Naive thymus-derived CD4-positive, alpha-beta T cell (primary cell): ENCODE measurements around the gene DRC7. TPM values are rescaled to one million over a fixed set of nuclear protein-coding genes. Genes with fewer than 3 reads are reported as not detected.

Experiments
- ATAC-seq: fragments of 150-1000 bp; cut with Tn5 transposase; 2 replicates; pipeline ENCODE4 v1.10.0; 2021; ENCODE audit warnings: mild to moderate bottlenecking, moderate library complexity
- CTCF ChIA-PET: fragments of 350-600 bp; sonication (Branson Sonifier 250); formaldehyde crosslinking; loops from one replicate; lab custom pipeline; 2021; ENCODE audit warnings: antibody characterized with exemption; lab: Charles Lee
- POLR2A ChIA-PET: fragments of 350-600 bp; sonication (Branson Sonifier 250); formaldehyde crosslinking; loops from one replicate; lab custom pipeline; 2021; ENCODE audit warnings: antibody characterized with exemption, inconsistent platforms; lab: Charles Lee
- DNase-seq, 9 donors: peaks; one replicate each; pipeline versions ENCODE4 v3.0.0 to v3.0.0-alpha.2; 2020 to 2022; ENCODE audit warnings: mixed read lengths in 1 of 9
- H3K27ac ChIP-seq: one replicate; pipeline ENCODE4 v1.7.0; 2013; ENCODE audit warnings: mild to moderate bottlenecking, low read depth, low read length, moderate library complexity
- H3K27me3 ChIP-seq, 2 donors: one replicate each; pipeline ENCODE4 v1.7.0; 2013; ENCODE audit warnings: low read length in 2 of 2, mild to moderate bottlenecking in 2 of 2, moderate library complexity in 2 of 2; ENCODE audit not compliant: control insufficient read depth in 2 of 2, insufficient read depth in 2 of 2
- H3K36me3 ChIP-seq, 3 experiments: 1 replicate in 2 of 3; 2 replicates in 1 of 3; pipeline ENCODE4 v1.7.0; 2013; ENCODE audit warnings: low read length in 3 of 3, mild to moderate bottlenecking in 3 of 3, moderate library complexity in 1 of 3; ENCODE audit not compliant: insufficient read depth in 3 of 3, control insufficient read depth in 2 of 3
- H3K4me1 ChIP-seq, 2 donors: one replicate each; pipeline ENCODE4 v1.7.0; 2013; ENCODE audit warnings: low read length in 2 of 2, mild to moderate bottlenecking in 2 of 2, moderate library complexity in 1 of 2; ENCODE audit not compliant: control insufficient read depth in 2 of 2, insufficient read depth in 2 of 2
- H3K4me3 ChIP-seq: 2 replicates; pipeline ENCODE4 v1.7.0; 2013; ENCODE audit warnings: mild to moderate bottlenecking, low read length
- H3K9me3 ChIP-seq, 3 experiments: 1 replicate in 2 of 3; 2 replicates in 1 of 3; pipeline ENCODE4 v1.7.0; 2013; ENCODE audit warnings: low read length in 3 of 3; ENCODE audit not compliant: control insufficient read depth in 2 of 3
- H3K27ac Mint-ChIP-seq, 9 donors: one replicate each; pipeline ENCODE4 v1.8.0; 2020 to 2022; ENCODE audit warnings: mixed read lengths in 9 of 9, mild to moderate bottlenecking in 8 of 9, moderate library complexity in 5 of 9, inconsistent platforms in 2 of 9
- H3K27me3 Mint-ChIP-seq, 5 donors: one replicate each; pipeline ENCODE4 v1.8.0; 2021 to 2022; ENCODE audit warnings: mixed read lengths in 5 of 5, mild to moderate bottlenecking in 1 of 5
- H3K36me3 Mint-ChIP-seq, 5 donors: one replicate each; pipeline ENCODE4 v1.8.0; 2020 to 2022; ENCODE audit warnings: mixed read lengths in 5 of 5, mild to moderate bottlenecking in 3 of 5, inconsistent platforms in 1 of 5
- H3K4me1 Mint-ChIP-seq, 7 donors: one replicate each; pipeline ENCODE4 v1.8.0; 2020 to 2022; ENCODE audit warnings: mixed read lengths in 7 of 7, mild to moderate bottlenecking in 3 of 7, inconsistent platforms in 1 of 7
- H3K4me3 Mint-ChIP-seq, 10 donors: one replicate each; pipeline ENCODE4 v1.8.0; 2020 to 2022; ENCODE audit warnings: mild to moderate bottlenecking in 10 of 10, mixed read lengths in 10 of 10, moderate library complexity in 6 of 10, inconsistent platforms in 2 of 10
- H3K9me3 Mint-ChIP-seq, 11 donors: one replicate each; pipeline ENCODE4 v1.8.0; 2020 to 2022; ENCODE audit warnings: mixed read lengths in 11 of 11, mild to moderate bottlenecking in 4 of 11, inconsistent platforms in 1 of 11, moderate library complexity in 1 of 11
- intact Hi-C, 2 donors: fragments of 100-400 bp; cut with micrococcal nuclease; formaldehyde crosslinking; loops; one replicate each; pipeline ENCODE4 v1.15.1; 2023
- polyA plus RNA-seq, 2 donors: library from polyadenylated mRNA; unstranded; fragments of 300-500 nt; fragmentation: Illumina TruSeq; gene quantifications; one replicate each; pipeline ENCODE4 v1.2.3, GENCODE V29; 2021
- total RNA-seq, 6 experiments: library from RNA in 5 of 6; stranded (reverse) in 5 of 6; gene quantifications; 1 replicate in 5 of 6; 2 replicates in 1 of 6; pipeline ENCODE4 v1.2.3 and lab custom pipeline; 2021 to 2026

Gene DRC7
- total and polyA plus RNA-seq, 7 experiments from 2014 or later: not detected

GRCh38 chr16:57680842-57681375, 13.7 kb upstream of the DRC7 start:
- H3K27me3 Mint-ChIP-seq: peaks cover 0 to 7% (median 0%) of the 10 kb centered on the region in 5 donors
- Histone ChIP-seq H3K27me3 (no peaks in the 10 kb centered on the region), H3K9me3 (no peaks in the 10 kb centered on the region), H3K4me3 (no peak overlapping the region), H3K36me3 (no peaks in the 10 kb centered on the region), H3K27ac (no peak overlapping the region), H3K4me1 (no peaks in the 10 kb centered on the region)
- H3K36me3 Mint-ChIP-seq: no peaks in the 10 kb centered on the region
- peaks cover 0 to 8% (median 0%) of the 10 kb centered on the region in 7 donors for H3K4me1 Mint-ChIP-seq
- no peaks in the 10 kb centered on the region for H3K9me3 Mint-ChIP-seq
- intact Hi-C loops: no loop called here
- POLR2A ChIA-PET: no interaction called here
- CTCF ChIA-PET: no interaction called here
- no peak for DNase-seq
- no peak for ATAC-seq
- no peak overlapping the region for H3K4me3 Mint-ChIP-seq
- no peak overlapping the region for H3K27ac Mint-ChIP-seq

DNA sequence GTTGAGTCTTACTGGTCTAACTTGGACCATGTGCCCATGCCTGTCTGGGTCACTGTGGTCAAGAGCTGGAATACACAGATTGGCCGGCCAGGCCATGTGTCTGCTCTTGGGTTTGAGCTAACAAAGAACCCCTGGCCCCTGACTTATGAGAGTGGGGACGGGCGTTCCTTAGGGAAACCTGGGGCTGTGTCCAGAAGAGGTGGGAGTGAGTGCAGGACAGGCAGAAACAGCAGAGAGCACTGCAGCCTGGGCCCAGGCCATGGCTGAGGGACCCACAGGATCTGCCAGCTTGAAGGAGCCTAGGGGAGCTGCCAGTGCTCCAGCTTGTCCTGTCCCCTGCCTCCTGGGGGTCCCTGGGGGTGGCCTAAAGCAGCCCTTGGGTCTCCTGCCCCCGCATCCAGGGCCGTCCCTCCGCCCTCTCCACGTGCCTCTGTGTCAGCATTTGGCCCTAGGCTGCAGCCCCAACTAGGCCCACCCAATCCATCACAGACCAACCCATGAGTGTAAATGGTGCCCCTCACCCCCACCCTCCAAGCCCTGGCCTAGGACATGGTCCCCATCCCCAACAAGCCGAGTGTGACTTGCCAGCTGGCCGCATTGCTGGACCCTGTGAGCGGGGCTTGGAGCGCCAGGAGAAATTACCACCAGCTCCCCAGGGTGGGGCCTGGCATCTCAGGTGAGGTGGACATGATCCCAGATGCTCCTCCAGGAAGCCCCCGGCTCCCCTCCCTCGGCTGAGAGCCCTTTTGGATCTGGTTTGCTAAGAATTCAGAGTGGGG, 12.5 kb upstream of the DRC7 start:
- peaks cover 0 to 2% (median 0%) of the 10 kb centered on the region in 5 donors for H3K27me3 Mint-ChIP-seq
- Histone ChIP-seq H3K36me3 (no peaks in the 10 kb centered on the region), H3K27me3 (no peaks in the 10 kb centered on the region), H3K4me3 (no peak overlapping the region), H3K4me1 (no peaks in the 10 kb centered on the region), H3K27ac (no peak overlapping the region), H3K9me3 (no peaks in the 10 kb centered on the region)
- ChIA-PET CTCF (no interaction called here), POLR2A (no interaction called here)
- H3K4me1 Mint-ChIP-seq: peaks cover 0 to 8% (median 0%) of the 10 kb centered on the region in 7 donors
- no peak for DNase-seq
- no peaks in the 10 kb centered on the region for H3K36me3 Mint-ChIP-seq
- no peaks in the 10 kb centered on the region for H3K9me3 Mint-ChIP-seq
- ATAC-seq: no peak
- no peak overlapping the region for H3K4me3 Mint-ChIP-seq
- H3K27ac Mint-ChIP-seq: no peak overlapping the region
- intact Hi-C loops: no loop called here

- intact Hi-C loops: no loop called here
- Histone ChIP-seq H3K9me3 (no peaks in the 10 kb centered on the region), H3K4me3 (no peak overlapping the region), H3K36me3 (no peaks in the 10 kb centered on the region), H3K4me1 (no peaks in the 10 kb centered on the region), H3K27me3 (no peaks in the 10 kb centered on the region), H3K27ac (no peak overlapping the region)
- Mint-ChIP-seq H3K9me3 (no peaks in the 10 kb centered on the region), H3K27me3 (no peaks in the 10 kb centered on the region), H3K27ac (peak overlapping the region in 1 of 9 donors; percentile 6), H3K4me3 (no peak overlapping the region), H3K36me3 (no peaks in the 10 kb centered on the region), H3K4me1 (peaks cover 0 to 8% (median 0%) of the 10 kb centered on the region in 7 donors)
- ATAC-seq (no peak), DNase-seq (no peak)
- ChIA-PET CTCF (no interaction called here), POLR2A (no interaction called here)
Observed at GRCh38 chr16:57682809-57683635, 11.6 kb upstream of the DRC7 start.

GRCh38 chr16:57683636-57684545, 10.7 kb upstream of the DRC7 start:
- Histone ChIP-seq H3K9me3 (no peaks in the 10 kb centered on the region), H3K4me1 (no peaks in the 10 kb centered on the region), H3K27ac (no peak overlapping the region), H3K27me3 (no peaks in the 10 kb centered on the region), H3K36me3 (no peaks in the 10 kb centered on the region), H3K4me3 (no peak overlapping the region)
- ChIA-PET CTCF (no interaction called here), POLR2A (no interaction called here)
- H3K27ac Mint-ChIP-seq: peak overlapping the region in 2 of 9 donors; percentile 6 to 81
- intact Hi-C loops: no loop called here
- H3K4me3 Mint-ChIP-seq: no peak overlapping the region
- H3K36me3 Mint-ChIP-seq: no peaks in the 10 kb centered on the region
- H3K4me1 Mint-ChIP-seq: peaks cover 0 to 8% (median under 1%) of the 10 kb centered on the region in 7 donors
- DNase-seq (no peak), ATAC-seq (no peak)
- H3K9me3 Mint-ChIP-seq: no peaks in the 10 kb centered on the region
- H3K27me3 Mint-ChIP-seq: no peaks in the 10 kb centered on the region

DNA sequence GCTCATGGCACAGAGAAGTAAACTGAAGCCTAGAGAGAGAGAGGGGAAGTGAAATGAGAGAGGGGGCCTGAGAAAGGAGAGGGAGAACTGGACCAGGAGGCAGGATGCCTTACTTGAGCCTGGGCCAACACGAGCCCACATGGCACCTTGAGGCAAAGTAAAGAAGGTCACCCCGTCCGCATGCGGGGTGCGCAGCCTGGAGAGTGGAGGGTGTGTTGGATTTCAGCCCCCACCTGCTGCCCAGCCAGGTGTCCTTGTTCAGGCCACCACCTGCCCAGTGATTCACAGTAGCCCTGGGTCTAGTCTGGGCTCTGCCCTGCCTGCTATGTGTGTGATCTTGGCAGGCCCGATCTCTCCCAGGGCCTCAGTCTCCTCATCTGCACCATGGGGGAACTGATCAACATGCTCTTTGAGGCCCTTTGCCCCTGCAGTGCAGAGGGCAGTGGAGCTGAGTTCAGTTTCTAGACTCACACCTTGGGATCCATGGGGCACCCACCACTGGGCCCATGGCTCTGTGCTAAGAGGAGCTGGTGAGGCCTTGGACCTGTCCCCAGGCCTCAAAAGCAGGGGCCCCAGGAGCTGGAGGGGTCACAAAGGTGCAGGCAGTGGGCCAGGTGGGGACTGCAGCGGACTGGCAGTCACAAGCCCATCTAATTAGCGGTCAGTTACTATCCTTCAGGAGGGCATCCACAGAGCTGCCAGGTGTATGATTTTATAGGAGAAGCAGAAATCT, 9.8 kb upstream of the DRC7 start:
- Mint-ChIP-seq H3K4me1 (peaks cover 7 to 13% (median 10%) of the 10 kb centered on the region in 7 donors), H3K4me3 (no peak overlapping the region), H3K36me3 (no peaks in the 10 kb centered on the region), H3K27me3 (no peaks in the 10 kb centered on the region), H3K9me3 (no peaks in the 10 kb centered on the region), H3K27ac (no peak overlapping the region)
- CTCF ChIA-PET: interaction anchor here (0.6 kb wide), 1 partner anchor 150 kb away, joined by 3 read pairs; no protein-coding TSS in a partner anchor
- POLR2A ChIA-PET: no interaction called here
- intact Hi-C loops: no loop called here
- Histone ChIP-seq H3K27me3 (no peaks in the 10 kb centered on the region), H3K9me3 (no peaks in the 10 kb centered on the region), H3K36me3 (no peaks in the 10 kb centered on the region), H3K4me3 (no peak overlapping the region), H3K4me1 (peaks cover 3 to 5% of the 10 kb centered on the region in 2 donors), H3K27ac (no peak overlapping the region)
- DNase-seq: no peak
- no peak for ATAC-seq

- H3K4me1 Mint-ChIP-seq: peaks cover 12 to 18% (median 15%) of the 10 kb centered on the region in 7 donors
- no peaks in the 10 kb centered on the region for H3K9me3 Mint-ChIP-seq
- DNase-seq: no peak
- no peak overlapping the region for H3K4me3 ChIP-seq
- POLR2A ChIA-PET: no interaction called here
- H3K27me3 ChIP-seq: no peaks in the 10 kb centered on the region
- H3K27ac Mint-ChIP-seq: no peak overlapping the region
- H3K27me3 Mint-ChIP-seq: no peaks in the 10 kb centered on the region
- no peaks in the 10 kb centered on the region for H3K9me3 ChIP-seq
- H3K36me3 ChIP-seq: no peaks in the 10 kb centered on the region
- no peaks in the 10 kb centered on the region for H3K36me3 Mint-ChIP-seq
- CTCF ChIA-PET: interaction anchor here (0.6 kb wide), 1 partner anchor 151 kb away, joined by 3 read pairs; no protein-coding TSS in a partner anchor
- no peak overlapping the region for H3K27ac ChIP-seq
- ATAC-seq: no peak
- intact Hi-C loops: no loop called here
- no peak overlapping the region for H3K4me3 Mint-ChIP-seq
- H3K4me1 ChIP-seq: peaks cover 10 to 12% of the 10 kb centered on the region in 2 donors
Observed at GRCh38 chr16:57685633-57686032, 9.0 kb upstream of the DRC7 start.
